ENCODE data around the gene ATRN. TPM values are rescaled to one million over a fixed set of nuclear protein-coding genes. Genes with fewer than 3 reads are reported as not detected.

ATRN gene
- polyA plus RNA-seq, 1 donor from 2014 or later = 27.5 TPM

DNA sequence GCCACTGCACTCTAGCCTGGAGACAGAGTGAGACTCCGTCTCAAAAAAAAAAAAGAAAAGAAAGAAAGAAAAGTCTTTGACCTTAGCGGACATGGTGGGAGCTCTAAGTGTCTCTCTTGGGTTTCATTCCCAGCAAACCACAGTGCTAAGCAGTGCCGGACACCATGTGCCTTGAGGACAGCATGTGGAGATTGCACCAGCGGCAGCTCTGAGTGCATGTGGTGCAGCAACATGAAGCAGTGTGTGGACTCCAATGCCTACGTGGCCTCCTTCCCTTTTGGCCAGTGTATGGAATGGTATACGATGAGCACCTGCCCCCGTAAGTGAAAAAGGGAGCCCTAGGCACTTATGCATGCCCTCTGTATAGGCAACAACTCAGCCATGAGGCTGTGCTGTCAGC, 112.9 kb downstream of the ATRN start:
- H3F3A ChIP-seq (ENCODE audit: insufficient read depth, low read length, poor library complexity, severe bottlenecking) = no peaks in the 10 kb centered on the region
- H3K36me3 ChIP-seq (ENCODE audit: insufficient read depth, low read length) = peaks cover 10% of the 10 kb centered on the region
- H2AFZ ChIP-seq (ENCODE audit: low read depth, low read length) = no peak overlapping the region
- no peaks in the 10 kb centered on the region for H4K20me1 ChIP-seq (ENCODE audit: insufficient read depth)
- no peaks in the 10 kb centered on the region for H3K79me2 ChIP-seq (replicated peaks; ENCODE audit: insufficient read depth, low read length)
- no peaks in the 10 kb centered on the region for H3K9me2 ChIP-seq (ENCODE audit: insufficient read depth, low read length)
- no peaks in the 10 kb centered on the region for H3K27me3 ChIP-seq (ENCODE audit: insufficient read depth, low read depth, low read length)
- H3K4me3 ChIP-seq (ENCODE audit: low read length) = no peak overlapping the region
- H3K9ac ChIP-seq (ENCODE audit: low read length) = no peak overlapping the region
- no peaks in the 10 kb centered on the region for H3K9me3 ChIP-seq (ENCODE audit: low read length)
- no peak overlapping the region for H3K27ac ChIP-seq (ENCODE audit: low read length)
- H3K4me2 ChIP-seq (ENCODE audit: low read length) = no peak overlapping the region
- TF ChIP-seq, protein P1, sequence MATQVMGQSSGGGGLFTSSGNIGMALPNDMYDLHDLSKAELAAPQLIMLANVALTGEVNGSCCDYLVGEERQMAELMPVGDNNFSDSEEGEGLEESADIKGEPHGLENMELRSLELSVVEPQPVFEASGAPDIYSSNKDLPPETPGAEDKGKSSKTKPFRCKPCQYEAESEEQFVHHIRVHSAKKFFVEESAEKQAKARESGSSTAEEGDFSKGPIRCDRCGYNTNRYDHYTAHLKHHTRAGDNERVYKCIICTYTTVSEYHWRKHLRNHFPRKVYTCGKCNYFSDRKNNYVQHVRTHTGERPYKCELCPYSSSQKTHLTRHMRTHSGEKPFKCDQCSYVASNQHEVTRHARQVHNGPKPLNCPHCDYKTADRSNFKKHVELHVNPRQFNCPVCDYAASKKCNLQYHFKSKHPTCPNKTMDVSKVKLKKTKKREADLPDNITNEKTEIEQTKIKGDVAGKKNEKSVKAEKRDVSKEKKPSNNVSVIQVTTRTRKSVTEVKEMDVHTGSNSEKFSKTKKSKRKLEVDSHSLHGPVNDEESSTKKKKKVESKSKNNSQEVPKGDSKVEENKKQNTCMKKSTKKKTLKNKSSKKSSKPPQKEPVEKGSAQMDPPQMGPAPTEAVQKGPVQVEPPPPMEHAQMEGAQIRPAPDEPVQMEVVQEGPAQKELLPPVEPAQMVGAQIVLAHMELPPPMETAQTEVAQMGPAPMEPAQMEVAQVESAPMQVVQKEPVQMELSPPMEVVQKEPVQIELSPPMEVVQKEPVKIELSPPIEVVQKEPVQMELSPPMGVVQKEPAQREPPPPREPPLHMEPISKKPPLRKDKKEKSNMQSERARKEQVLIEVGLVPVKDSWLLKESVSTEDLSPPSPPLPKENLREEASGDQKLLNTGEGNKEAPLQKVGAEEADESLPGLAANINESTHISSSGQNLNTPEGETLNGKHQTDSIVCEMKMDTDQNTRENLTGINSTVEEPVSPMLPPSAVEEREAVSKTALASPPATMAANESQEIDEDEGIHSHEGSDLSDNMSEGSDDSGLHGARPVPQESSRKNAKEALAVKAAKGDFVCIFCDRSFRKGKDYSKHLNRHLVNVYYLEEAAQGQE (IDR thresholded peaks at IDR 0.05; ENCODE audit: borderline replicate concordance) = no peak
- no peak for TF ChIP-seq TAF1 (IDR thresholded peaks at IDR 0.05; ENCODE audit: low read depth)
- no peak for TF ChIP-seq MXI1 (conservative IDR thresholded peaks at IDR 0.05; ENCODE audit: poor library complexity, severe bottlenecking)
- TF ChIP-seq SMC3 (conservative IDR thresholded peaks at IDR 0.05; ENCODE audit: poor library complexity) = no peak
- no peak for TF ChIP-seq RAD21 (conservative IDR thresholded peaks at IDR 0.05)
- TF ChIP-seq EP300 (conservative IDR thresholded peaks at IDR 0.05; ENCODE audit: poor library complexity, severe bottlenecking) = no peak
- no peak for TF ChIP-seq POLR2AphosphoS5 (IDR thresholded peaks at IDR 0.05)

DNA sequence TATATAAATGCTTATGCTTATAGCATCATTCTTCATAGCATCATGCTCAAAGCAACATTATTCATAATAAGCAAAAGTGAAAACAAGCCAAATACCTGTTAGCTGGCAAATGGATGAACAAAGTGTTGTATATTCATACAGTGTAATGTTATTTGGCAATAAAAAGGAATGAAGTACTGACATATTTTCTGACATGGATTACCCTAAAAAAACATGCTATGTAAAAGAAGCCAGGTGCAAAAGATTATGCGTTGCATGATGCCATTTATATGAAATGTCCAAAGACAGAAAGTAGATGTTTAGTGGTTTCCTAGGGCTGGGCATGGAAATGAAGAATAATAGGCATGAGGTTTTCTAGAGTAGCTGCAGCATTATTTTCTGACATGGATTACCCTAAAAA, 115.3 kb downstream of the ATRN start:
- TF ChIP-seq, protein P2, sequence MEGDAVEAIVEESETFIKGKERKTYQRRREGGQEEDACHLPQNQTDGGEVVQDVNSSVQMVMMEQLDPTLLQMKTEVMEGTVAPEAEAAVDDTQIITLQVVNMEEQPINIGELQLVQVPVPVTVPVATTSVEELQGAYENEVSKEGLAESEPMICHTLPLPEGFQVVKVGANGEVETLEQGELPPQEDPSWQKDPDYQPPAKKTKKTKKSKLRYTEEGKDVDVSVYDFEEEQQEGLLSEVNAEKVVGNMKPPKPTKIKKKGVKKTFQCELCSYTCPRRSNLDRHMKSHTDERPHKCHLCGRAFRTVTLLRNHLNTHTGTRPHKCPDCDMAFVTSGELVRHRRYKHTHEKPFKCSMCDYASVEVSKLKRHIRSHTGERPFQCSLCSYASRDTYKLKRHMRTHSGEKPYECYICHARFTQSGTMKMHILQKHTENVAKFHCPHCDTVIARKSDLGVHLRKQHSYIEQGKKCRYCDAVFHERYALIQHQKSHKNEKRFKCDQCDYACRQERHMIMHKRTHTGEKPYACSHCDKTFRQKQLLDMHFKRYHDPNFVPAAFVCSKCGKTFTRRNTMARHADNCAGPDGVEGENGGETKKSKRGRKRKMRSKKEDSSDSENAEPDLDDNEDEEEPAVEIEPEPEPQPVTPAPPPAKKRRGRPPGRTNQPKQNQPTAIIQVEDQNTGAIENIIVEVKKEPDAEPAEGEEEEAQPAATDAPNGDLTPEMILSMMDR (IDR thresholded peaks at IDR 0.05; ENCODE audit: poor library complexity, severe bottlenecking) = no peak
- TF ChIP-seq SMC3 (conservative IDR thresholded peaks at IDR 0.05; ENCODE audit: poor library complexity) (no peak), TAF1 (IDR thresholded peaks at IDR 0.05; ENCODE audit: low read depth) (no peak), POLR2AphosphoS5 (IDR thresholded peaks at IDR 0.05) (no peak), EP300 (conservative IDR thresholded peaks at IDR 0.05; ENCODE audit: poor library complexity, severe bottlenecking) (no peak), RAD21 (conservative IDR thresholded peaks at IDR 0.05) (no peak), EZH2 (IDR thresholded peaks at IDR 0.05; ENCODE audit: borderline replicate concordance, insufficient read depth, low read length, poor library complexity, severe bottlenecking) (no peak), MXI1 (conservative IDR thresholded peaks at IDR 0.05; ENCODE audit: poor library complexity, severe bottlenecking) (no peak)
- TF ChIP-seq, protein P1 (IDR thresholded peaks at IDR 0.05; ENCODE audit: borderline replicate concordance) = no peak
- no peak overlapping the region for H3K9ac ChIP-seq (ENCODE audit: low read length)
- H3K9me3 ChIP-seq (ENCODE audit: low read length) = no peaks in the 10 kb centered on the region
- no peak overlapping the region for H3K27ac ChIP-seq (ENCODE audit: low read length)
- no peak overlapping the region for H2AFZ ChIP-seq (ENCODE audit: low read depth, low read length)
- H3K4me2 ChIP-seq (ENCODE audit: low read length) = no peak overlapping the region
- H3F3A ChIP-seq (ENCODE audit: insufficient read depth, low read length, poor library complexity, severe bottlenecking) = no peaks in the 10 kb centered on the region
- H3K36me3 ChIP-seq (ENCODE audit: insufficient read depth, low read length) = peaks cover 10% of the 10 kb centered on the region
- H4K20me1 ChIP-seq (ENCODE audit: insufficient read depth) = no peaks in the 10 kb centered on the region
- H3K4me3 ChIP-seq (ENCODE audit: low read length) = no peak overlapping the region
- no peaks in the 10 kb centered on the region for H3K9me2 ChIP-seq (ENCODE audit: insufficient read depth, low read length)
- H3K79me2 ChIP-seq (replicated peaks; ENCODE audit: insufficient read depth, low read length) = no peaks in the 10 kb centered on the region
- H3K27me3 ChIP-seq (ENCODE audit: insufficient read depth, low read depth, low read length) = no peaks in the 10 kb centered on the region
